Measurements from ENCODE around the gene GRIN1. TPM values are rescaled to one million over a fixed set of nuclear protein-coding genes. Genes with fewer than 3 reads are reported as not detected.

GRIN1 gene
- total and polyA plus RNA-seq, 2 donors: 0.18 to 0.19 TPM

DNA sequence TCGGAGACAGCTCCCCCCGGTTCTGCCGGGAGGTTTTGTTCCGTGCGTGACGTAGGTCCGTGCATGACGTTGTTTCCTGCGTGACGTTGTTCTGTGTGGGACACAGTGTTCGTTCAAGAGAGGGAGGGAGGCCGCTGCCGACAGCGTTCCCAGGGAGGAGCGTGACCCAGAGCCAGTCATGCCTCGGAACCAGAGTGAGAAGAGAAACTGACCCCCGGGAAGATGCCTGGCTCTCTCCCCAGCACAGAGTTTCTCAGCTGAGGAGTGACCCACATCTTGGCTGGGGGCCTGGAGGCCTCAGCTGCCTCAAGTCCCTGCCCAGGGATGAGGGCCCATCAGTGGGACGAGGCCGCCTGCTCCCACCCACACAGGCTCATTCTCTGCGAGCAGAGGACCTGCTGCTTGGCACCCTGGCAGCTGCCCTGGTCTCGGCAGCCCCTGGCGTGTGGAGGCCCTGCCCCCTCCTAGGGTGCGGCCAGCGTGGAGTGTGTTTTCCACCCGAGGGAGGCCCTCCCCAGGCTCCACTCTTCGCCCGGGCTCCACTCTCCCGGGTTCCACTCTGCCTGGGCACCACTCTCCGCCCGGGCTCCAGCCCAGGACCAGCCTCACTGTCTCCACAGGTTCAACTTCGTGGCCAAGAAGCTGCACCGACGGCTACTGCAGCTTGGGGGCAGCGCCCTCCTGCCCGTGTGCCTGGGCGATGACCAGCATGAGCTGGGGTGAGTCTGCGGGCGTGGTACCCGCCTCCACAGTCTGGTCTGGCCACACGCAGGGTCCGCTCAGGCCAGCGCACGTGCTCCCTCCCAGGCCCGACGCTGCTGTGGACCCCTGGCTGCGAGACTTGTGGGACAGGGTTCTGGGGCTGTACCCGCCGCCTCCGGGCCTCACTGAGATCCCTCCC lies 74.5 kb downstream of the GRIN1 start:
- H3K4me1 ChIP-seq (ENCODE audit: control insufficient read depth in 2 of 2, insufficient read depth in 2 of 2, low read length in 2 of 2): no peaks in the 10 kb centered on the region
- H3K36me3 ChIP-seq (ENCODE audit: control insufficient read depth in 2 of 2, insufficient read depth in 2 of 2, low read length in 1 of 2): peaks cover 27 to 52% of the 10 kb centered on the region in 2 donors
- no peak overlapping the region for H3K27ac ChIP-seq (ENCODE audit: low read depth in 1 of 2, low read length in 1 of 2)
- H3K4me3 ChIP-seq (ENCODE audit: low read length in 2 of 2): no peak overlapping the region
- no peak for DNase-seq (ENCODE audit: low read depth in 6 of 9, low spot score in 9 of 9)
- peaks cover 0 to 3% of the 10 kb centered on the region in 2 donors for H3K9me3 ChIP-seq (ENCODE audit: control insufficient read depth in 2 of 2, insufficient read depth in 1 of 2, low read length in 1 of 2)
- WGBS: 97% methylated on average over 49 of the region's 49 CpGs
- H3K27me3 ChIP-seq (ENCODE audit: control insufficient read depth in 2 of 2, insufficient read depth in 1 of 2, low read length in 1 of 2): no peaks in the 10 kb centered on the region

DNA sequence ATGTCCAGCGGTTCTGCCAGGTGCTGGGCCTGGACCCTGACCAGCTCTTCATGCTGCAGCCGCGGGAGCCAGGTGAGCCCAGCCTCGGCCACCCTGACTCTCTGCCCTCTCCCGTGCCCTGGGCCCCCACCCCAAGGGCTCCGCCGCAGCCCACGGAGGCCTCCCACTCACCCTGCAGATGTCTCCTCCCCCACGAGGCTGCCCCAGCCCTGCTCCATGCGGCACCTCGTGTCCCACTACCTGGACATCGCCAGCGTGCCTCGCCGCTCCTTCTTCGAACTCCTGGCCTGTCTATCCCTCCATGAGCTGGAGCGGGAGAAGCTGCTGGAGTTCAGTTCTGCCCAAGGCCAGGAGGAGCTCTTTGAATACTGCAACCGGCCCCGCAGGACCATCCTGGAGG lies 75.7 kb downstream of the GRIN1 start:
- 99% methylated on average over 19 of the region's 19 CpGs for WGBS
- Histone ChIP-seq H3K9me3 (ENCODE audit: control insufficient read depth in 2 of 2, insufficient read depth in 1 of 2, low read length in 1 of 2) (no peaks in the 10 kb centered on the region), H3K4me3 (ENCODE audit: low read length in 2 of 2) (no peak overlapping the region), H3K4me1 (ENCODE audit: control insufficient read depth in 2 of 2, insufficient read depth in 2 of 2, low read length in 2 of 2) (no peaks in the 10 kb centered on the region), H3K36me3 (ENCODE audit: control insufficient read depth in 2 of 2, insufficient read depth in 2 of 2, low read length in 1 of 2) (peaks cover 23 to 45% of the 10 kb centered on the region in 2 donors), H3K27me3 (ENCODE audit: control insufficient read depth in 2 of 2, insufficient read depth in 1 of 2, low read length in 1 of 2) (no peaks in the 10 kb centered on the region), H3K27ac (ENCODE audit: low read depth in 1 of 2, low read length in 1 of 2) (no peak overlapping the region)
- no peak for DNase-seq (ENCODE audit: low read depth in 6 of 9, low spot score in 9 of 9)

DNA sequence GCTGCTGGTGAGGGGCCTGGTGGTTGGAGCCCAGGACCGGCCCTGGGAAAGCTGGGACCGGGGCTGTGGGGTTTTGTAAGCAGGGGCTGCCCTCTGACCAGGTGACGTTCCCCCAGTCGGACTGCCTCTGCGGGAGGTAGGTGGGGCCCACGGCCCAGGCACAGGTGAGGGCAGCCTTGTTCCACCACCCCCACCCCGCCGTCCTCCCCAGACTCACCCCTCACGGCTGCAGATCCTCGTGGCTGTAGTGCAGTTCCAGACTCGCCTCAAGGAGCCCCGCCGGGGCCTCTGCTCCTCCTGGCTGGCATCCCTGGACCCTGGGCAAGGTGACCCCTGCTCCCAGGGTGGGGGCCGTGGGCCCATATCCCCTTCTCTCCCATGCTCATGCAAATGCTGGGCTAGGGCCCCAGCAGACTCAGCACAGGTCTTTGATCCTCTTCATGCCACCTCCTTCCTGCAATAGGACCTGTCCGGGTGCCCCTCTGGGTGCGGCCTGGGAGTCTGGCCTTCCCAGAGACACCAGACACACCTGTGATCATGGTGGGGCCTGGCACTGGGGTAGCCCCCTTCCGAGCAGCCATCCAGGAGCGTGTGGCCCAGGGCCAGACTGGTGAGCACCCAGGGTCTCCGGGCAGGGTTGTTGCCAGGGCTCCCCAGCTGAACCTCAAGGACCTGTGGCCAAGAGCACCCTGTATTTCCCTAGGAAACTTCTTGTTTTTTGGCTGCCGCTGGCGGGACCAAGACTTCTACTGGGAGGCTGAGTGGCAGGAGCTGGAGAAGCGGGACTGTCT lies 76.4 kb downstream of the GRIN1 start:
- peaks cover 23 to 40% of the 10 kb centered on the region in 2 donors for H3K36me3 ChIP-seq (ENCODE audit: control insufficient read depth in 2 of 2, insufficient read depth in 2 of 2, low read length in 1 of 2)
- peaks cover 0 to 7% of the 10 kb centered on the region in 2 donors for H3K27me3 ChIP-seq (ENCODE audit: control insufficient read depth in 2 of 2, insufficient read depth in 1 of 2, low read length in 1 of 2)
- H3K4me1 ChIP-seq (ENCODE audit: control insufficient read depth in 2 of 2, insufficient read depth in 2 of 2, low read length in 2 of 2): no peaks in the 10 kb centered on the region
- H3K9me3 ChIP-seq (ENCODE audit: control insufficient read depth in 2 of 2, insufficient read depth in 1 of 2, low read length in 1 of 2): no peaks in the 10 kb centered on the region
- no peak overlapping the region for H3K4me3 ChIP-seq (ENCODE audit: low read length in 2 of 2)
- 98% methylated on average over 22 of the region's 22 CpGs for WGBS
- DNase-seq (ENCODE audit: low read depth in 6 of 9, low spot score in 9 of 9): no peak
- no peak overlapping the region for H3K27ac ChIP-seq (ENCODE audit: low read depth in 1 of 2, low read length in 1 of 2)

DNA sequence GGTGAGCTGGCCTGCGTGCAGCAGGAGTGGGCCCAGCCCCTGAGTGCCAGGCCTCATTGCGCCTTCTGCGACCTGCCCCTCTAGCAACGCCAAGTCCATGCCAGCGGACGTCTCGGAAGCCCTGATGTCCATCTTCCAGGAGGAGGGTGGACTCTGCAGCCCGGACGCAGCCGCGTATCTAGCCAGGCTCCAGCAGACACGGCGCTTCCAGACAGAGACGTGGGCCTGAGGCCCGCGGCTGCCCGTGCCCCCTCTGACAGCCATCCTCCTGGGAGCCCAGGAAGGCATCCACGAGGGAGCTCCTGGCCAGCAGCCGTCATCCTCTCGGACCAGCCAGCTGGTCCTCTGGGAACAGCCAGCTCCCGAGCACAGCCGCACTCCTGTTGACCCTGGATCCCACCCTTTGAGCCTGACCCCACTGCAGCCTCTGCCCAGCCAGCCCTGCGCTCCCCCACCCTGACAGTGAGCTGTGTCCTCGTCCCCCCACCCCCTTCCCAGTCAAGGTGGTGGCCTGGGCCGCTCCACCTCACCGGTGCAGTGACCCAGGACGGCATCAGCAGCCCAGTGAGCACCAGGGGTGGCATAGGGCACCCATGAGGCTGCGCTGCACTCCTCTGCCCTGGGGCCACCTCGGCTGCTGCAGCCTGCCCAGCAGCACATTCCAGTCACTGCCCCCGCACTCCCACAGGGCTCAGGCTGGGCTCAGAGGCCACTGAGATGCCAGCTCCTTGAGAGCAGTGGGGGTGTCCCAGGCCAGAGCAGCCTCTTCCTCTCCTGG lies 77.4 kb downstream of the GRIN1 start:
- no peaks in the 10 kb centered on the region for H3K9me3 ChIP-seq (ENCODE audit: control insufficient read depth in 2 of 2, insufficient read depth in 1 of 2, low read length in 1 of 2)
- no peaks in the 10 kb centered on the region for H3K4me1 ChIP-seq (ENCODE audit: control insufficient read depth in 2 of 2, insufficient read depth in 2 of 2, low read length in 2 of 2)
- DNase-seq (ENCODE audit: low read depth in 6 of 9, low spot score in 9 of 9): no peak
- WGBS: 97% methylated on average over 30 of the region's 30 CpGs
- H3K27me3 ChIP-seq (ENCODE audit: control insufficient read depth in 2 of 2, insufficient read depth in 1 of 2, low read length in 1 of 2): peaks cover 4 to 17% of the 10 kb centered on the region in 2 donors
- H3K27ac ChIP-seq (ENCODE audit: low read depth in 1 of 2, low read length in 1 of 2): peak overlapping the region in 1 of 2 donors; percentile 52
- no peak overlapping the region for H3K4me3 ChIP-seq (ENCODE audit: low read length in 2 of 2)
- peaks cover 23 to 40% of the 10 kb centered on the region in 2 donors for H3K36me3 ChIP-seq (ENCODE audit: control insufficient read depth in 2 of 2, insufficient read depth in 2 of 2, low read length in 1 of 2)

DNA sequence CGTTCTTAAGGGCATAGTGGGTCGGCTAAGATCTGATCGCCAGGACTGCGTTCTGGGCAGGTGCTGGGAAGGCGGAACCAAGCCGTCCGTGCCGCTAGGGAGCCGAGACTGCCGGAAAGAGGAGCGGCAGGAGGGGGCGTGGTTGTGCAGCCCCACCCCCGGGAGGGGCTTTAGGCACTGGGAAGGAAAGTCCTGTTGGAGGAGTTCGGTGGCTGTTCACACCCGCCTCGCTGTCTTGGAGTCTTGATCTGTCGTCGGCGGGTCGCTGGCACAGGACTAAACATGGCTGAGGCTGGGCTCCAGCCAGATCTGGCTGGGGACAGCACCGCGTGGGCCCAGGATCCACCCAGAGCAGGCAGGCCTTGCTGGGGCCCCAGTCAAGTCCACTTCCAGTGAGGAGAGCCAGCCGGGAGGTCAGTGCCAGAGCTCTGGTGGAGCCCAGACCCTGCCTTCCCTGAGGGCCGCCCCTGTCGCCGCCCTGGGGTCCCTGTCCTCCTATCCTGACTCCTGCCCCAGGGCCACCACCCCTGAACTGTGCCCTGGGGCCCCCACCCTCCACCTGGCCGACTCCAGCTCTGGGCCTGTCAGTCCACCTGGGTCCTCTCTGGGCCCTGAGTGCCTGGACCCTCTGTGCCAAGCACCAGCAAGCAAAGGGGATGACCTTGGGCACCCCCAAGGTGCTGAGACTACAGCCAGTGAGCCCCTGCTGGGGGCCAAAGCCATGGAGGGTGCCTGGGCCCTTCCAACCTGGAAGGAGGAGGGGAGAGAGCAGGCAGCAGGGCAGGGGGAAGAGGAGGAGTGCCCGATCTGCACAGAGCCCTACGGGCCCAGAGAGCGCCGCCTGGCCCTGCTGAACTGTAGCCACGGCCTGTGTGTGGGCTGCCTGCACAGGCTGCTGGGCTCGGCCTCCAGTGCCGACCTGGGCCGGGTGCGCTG lies 78.6 kb downstream of the GRIN1 start:
- peaks cover 16 to 26% of the 10 kb centered on the region in 2 donors for H3K27me3 ChIP-seq (ENCODE audit: control insufficient read depth in 2 of 2, insufficient read depth in 1 of 2, low read length in 1 of 2)
- H3K4me1 ChIP-seq (ENCODE audit: control insufficient read depth in 2 of 2, insufficient read depth in 2 of 2, low read length in 2 of 2): peaks cover under 1 to 10% of the 10 kb centered on the region in 2 donors
- no peak for DNase-seq (ENCODE audit: low read depth in 6 of 9, low spot score in 9 of 9)
- WGBS: 91% methylated on average over 36 of the region's 36 CpGs
- H3K9me3 ChIP-seq (ENCODE audit: control insufficient read depth in 2 of 2, insufficient read depth in 1 of 2, low read length in 1 of 2): no peaks in the 10 kb centered on the region
- H3K36me3 ChIP-seq (ENCODE audit: control insufficient read depth in 2 of 2, insufficient read depth in 2 of 2, low read length in 1 of 2): peaks cover 23 to 38% of the 10 kb centered on the region in 2 donors
- H3K4me3 ChIP-seq (ENCODE audit: low read length in 2 of 2): no peak overlapping the region
- peak overlapping the region in 1 of 2 donors; percentile 46 for H3K27ac ChIP-seq (ENCODE audit: low read depth in 1 of 2, low read length in 1 of 2)

DNA sequence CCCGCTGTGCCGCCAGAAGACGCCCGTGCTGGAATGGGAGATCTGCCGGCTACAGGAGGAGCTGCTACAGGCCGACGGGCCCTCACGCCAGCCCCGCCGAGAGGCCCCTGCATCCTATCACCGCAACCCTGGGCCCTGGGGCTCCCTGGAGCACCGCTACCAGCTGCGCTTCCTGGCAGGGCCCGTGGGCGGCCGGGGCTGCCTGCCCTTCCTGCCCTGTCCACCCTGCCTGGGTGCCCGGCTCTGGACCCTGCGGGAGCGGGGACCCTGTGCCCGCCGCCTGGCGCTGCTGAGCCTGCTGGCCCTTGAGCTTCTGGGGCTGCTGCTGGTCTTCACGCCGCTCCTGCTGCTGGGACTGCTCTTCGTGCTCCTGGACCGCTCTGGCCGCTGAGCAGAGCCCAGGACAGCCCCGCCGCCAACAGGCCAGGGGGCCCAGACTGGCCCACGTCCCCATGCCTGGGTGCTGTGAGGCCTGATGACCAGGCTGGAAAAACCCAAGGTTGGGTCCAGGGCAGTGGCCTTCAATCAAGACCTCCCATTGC lies 79.3 kb downstream of the GRIN1 start:
- Histone ChIP-seq H3K4me3 (ENCODE audit: low read length in 2 of 2) (no peak overlapping the region), H3K27me3 (ENCODE audit: control insufficient read depth in 2 of 2, insufficient read depth in 1 of 2, low read length in 1 of 2) (peaks cover 19 to 32% of the 10 kb centered on the region in 2 donors), H3K9me3 (ENCODE audit: control insufficient read depth in 2 of 2, insufficient read depth in 1 of 2, low read length in 1 of 2) (no peaks in the 10 kb centered on the region), H3K27ac (ENCODE audit: low read depth in 1 of 2, low read length in 1 of 2) (no peak overlapping the region), H3K4me1 (ENCODE audit: control insufficient read depth in 2 of 2, insufficient read depth in 2 of 2, low read length in 2 of 2) (peaks cover 7 to 14% of the 10 kb centered on the region in 2 donors), H3K36me3 (ENCODE audit: control insufficient read depth in 2 of 2, insufficient read depth in 2 of 2, low read length in 1 of 2) (peaks cover 23 to 31% of the 10 kb centered on the region in 2 donors)
- DNase-seq (ENCODE audit: low read depth in 6 of 9, low spot score in 9 of 9): no peak
- WGBS: 97% methylated on average over 30 of the region's 30 CpGs

Data from thymus (tissue), 11 donors.